Effector memory CD8-positive, alpha-beta T cell (primary cell): ENCODE results near the gene PLEKHF1.

Experiments
- ATAC-seq: fragments of 150-1000 bp; cut with Tn5 transposase; replicated peaks from 2 replicates; pipeline ENCODE4 v1.10.0; 2021; ENCODE audit warnings: mild to moderate bottlenecking, moderate library complexity
- DNase-seq, 3 experiments: peaks; one replicate each; pipeline ENCODE4 v3.0.0; 2021
- H3K27ac Mint-ChIP-seq, 2 donors: one replicate each; pipeline ENCODE4 v1.8.0; 2022; ENCODE audit warnings: mild to moderate bottlenecking in 2 of 2, mixed read lengths in 2 of 2, moderate library complexity in 2 of 2
- H3K27me3 Mint-ChIP-seq, 2 donors: one replicate each; pipeline ENCODE4 v1.8.0; 2022; ENCODE audit warnings: mixed read lengths in 2 of 2
- H3K36me3 Mint-ChIP-seq: one replicate; pipeline ENCODE4 v1.8.0; 2022; ENCODE audit warnings: mild to moderate bottlenecking, moderate library complexity, mixed read lengths; ENCODE audit not compliant: insufficient read depth
- H3K4me1 Mint-ChIP-seq, 2 donors: one replicate each; pipeline ENCODE4 v1.8.0; 2022; ENCODE audit warnings: low read depth in 2 of 2, mixed read lengths in 2 of 2
- H3K4me3 Mint-ChIP-seq, 2 donors: one replicate each; pipeline ENCODE4 v1.8.0; 2022; ENCODE audit warnings: mild to moderate bottlenecking in 2 of 2, mixed read lengths in 2 of 2, moderate library complexity in 2 of 2
- H3K9me3 Mint-ChIP-seq, 2 donors: one replicate each; pipeline ENCODE4 v1.8.0; 2022; ENCODE audit warnings: mixed read lengths in 2 of 2
- total RNA-seq, 9 experiments: gene quantifications; one replicate each; lab custom pipeline; 2026; lab: John Stamatoyannopoulos, UW

Gene PLEKHF1, protein sequence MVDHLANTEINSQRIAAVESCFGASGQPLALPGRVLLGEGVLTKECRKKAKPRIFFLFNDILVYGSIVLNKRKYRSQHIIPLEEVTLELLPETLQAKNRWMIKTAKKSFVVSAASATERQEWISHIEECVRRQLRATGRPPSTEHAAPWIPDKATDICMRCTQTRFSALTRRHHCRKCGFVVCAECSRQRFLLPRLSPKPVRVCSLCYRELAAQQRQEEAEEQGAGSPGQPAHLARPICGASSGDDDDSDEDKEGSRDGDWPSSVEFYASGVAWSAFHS
- total RNA-seq = 11.2 to 77.5 (median 29.4) reads per million in 9 experiments

GRCh38 chr19:29665215-29665825 lies at the start of gene PLEKHF1:
TSS of gene PLEKHF1 (plus strand) at chr19:29665461. CDS start at chr19:29673840, 8,379 bp downstream.
- ATAC-seq (peak; percentile 69), DNase-seq (peak; percentile 74 to 85 (median 79))
- Mint-ChIP-seq H3K27me3 (no peaks in the 10 kb centered on the region), H3K36me3 (peaks cover 42% of the 10 kb centered on the region), H3K9me3 (no peaks in the 10 kb centered on the region), H3K4me1 (peaks cover 35 to 37% of the 10 kb centered on the region in 2 donors), H3K4me3 (peak within 1 kb of the TSS; percentile 89 to 94), H3K27ac (peak within 1 kb of the TSS; percentile 93 to 94)

DNA sequence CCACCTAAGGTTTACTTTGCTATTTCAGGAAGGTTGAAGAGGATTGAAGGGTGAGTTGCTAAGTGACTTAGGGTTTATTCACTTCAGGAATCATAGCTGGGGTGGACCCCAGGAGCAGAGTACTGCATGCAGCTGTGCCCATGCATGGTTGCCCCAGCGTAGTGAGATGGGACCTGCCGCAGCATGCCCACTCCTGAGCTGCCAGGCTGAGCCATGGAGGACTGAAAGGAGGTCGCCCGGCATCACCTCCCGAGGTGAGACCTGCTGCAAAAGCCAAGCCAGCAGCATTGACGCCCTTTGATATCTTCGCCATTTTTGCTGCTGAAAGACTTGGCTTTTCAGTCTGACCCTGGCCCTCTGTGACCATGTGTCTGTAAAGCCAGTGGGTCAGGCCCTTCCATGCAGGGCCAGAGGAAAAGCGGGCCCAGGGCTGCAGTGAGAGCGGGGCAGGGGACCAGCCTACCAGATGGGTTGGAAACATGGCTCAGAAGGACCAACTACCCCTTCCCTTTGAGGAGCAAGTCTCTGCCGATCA lies 49.3 kb upstream of the PLEKHF1 start:
- H3K27me3 Mint-ChIP-seq = no peaks in the 10 kb centered on the region
- peaks cover 33% of the 10 kb centered on the region for H3K36me3 Mint-ChIP-seq
- no peak overlapping the region for H3K4me3 Mint-ChIP-seq
- DNase-seq (no peak), ATAC-seq (no peak)
- no peaks in the 10 kb centered on the region for H3K9me3 Mint-ChIP-seq
- H3K27ac Mint-ChIP-seq = peak overlapping the region in 1 of 2 donors; percentile 20
- peaks cover 19 to 21% of the 10 kb centered on the region in 2 donors for H3K4me1 Mint-ChIP-seq

- Mint-ChIP-seq H3K9me3 (no peaks in the 10 kb centered on the region), H3K4me1 (peaks cover 20 to 22% of the 10 kb centered on the region in 2 donors), H3K4me3 (no peak overlapping the region), H3K36me3 (peaks cover 30% of the 10 kb centered on the region), H3K27me3 (no peaks in the 10 kb centered on the region), H3K27ac (peak overlapping the region in 1 of 2 donors; percentile 69)
- DNase-seq (no peak), ATAC-seq (no peak)
These were observed 48.7 kb upstream of the PLEKHF1 start for GRCh38 chr19:29616541-29616940.

- ATAC-seq (no peak), DNase-seq (no peak)
- Mint-ChIP-seq H3K4me3 (no peak overlapping the region), H3K4me1 (peaks cover 28 to 31% of the 10 kb centered on the region in 2 donors), H3K9me3 (no peaks in the 10 kb centered on the region), H3K27ac (peak overlapping the region in 1 of 2 donors; percentile 69), H3K27me3 (no peaks in the 10 kb centered on the region), H3K36me3 (peaks cover 26% of the 10 kb centered on the region)
These were observed 47.6 kb upstream of the PLEKHF1 start for GRCh38 chr19:29617366-29618266.

- no peak for DNase-seq
- ATAC-seq = no peak
- Mint-ChIP-seq H3K9me3 (no peaks in the 10 kb centered on the region), H3K4me3 (no peak overlapping the region), H3K36me3 (peaks cover 21% of the 10 kb centered on the region), H3K27me3 (no peaks in the 10 kb centered on the region), H3K27ac (no peak overlapping the region), H3K4me1 (peaks cover 32 to 39% of the 10 kb centered on the region in 2 donors)
These were observed 46.8 kb upstream of the PLEKHF1 start for GRCh38 chr19:29618434-29618833.

DNA sequence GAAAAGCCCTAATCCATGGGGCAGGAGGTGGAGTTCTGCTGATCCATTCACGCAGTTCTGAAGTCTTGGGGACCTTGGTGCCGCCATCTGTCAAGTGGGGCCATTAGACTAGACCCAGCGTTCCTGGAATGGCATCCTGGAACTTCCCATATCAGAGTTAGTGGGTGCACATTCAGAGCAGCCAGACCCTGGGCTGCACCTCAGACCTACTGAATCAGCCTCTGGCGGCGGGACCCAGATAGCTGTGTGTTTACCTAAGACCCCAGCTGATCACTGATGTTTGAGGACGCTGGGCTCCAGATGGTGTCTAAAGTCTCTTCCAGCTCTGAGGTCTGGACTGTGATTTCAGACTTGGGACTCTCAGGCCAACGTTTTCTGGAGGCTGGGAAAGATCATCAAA lies 46.4 kb upstream of the PLEKHF1 start:
- Mint-ChIP-seq H3K9me3 (no peaks in the 10 kb centered on the region), H3K36me3 (peaks cover 23% of the 10 kb centered on the region), H3K4me3 (no peak overlapping the region), H3K27me3 (no peaks in the 10 kb centered on the region), H3K27ac (no peak overlapping the region), H3K4me1 (peaks cover 36 to 44% of the 10 kb centered on the region in 2 donors)
- no peak for ATAC-seq
- no peak for DNase-seq

DNA sequence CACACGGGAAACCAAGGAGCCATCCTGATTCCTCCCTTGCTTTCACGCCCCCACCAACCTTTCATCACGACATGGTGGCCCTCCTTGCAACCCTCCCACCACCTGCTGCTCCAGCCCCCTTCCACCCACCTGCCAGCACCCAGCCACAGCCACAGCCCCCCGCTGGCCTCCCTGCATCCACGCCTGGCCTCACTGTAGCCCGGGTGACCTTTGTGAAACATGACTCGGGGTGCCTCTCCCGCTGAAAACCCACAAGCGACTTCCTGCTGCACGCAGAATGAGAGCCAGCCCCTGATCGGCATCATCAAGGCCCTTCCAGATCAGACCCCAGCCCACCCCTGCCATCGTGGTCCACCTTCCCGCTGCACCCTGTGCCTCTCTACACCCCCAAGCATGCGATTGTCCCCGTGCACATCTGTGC lies 44.3 kb upstream of the PLEKHF1 start:
- H3K27ac Mint-ChIP-seq = peak overlapping the region; percentile 20 to 97
- ATAC-seq = no peak

DNA sequence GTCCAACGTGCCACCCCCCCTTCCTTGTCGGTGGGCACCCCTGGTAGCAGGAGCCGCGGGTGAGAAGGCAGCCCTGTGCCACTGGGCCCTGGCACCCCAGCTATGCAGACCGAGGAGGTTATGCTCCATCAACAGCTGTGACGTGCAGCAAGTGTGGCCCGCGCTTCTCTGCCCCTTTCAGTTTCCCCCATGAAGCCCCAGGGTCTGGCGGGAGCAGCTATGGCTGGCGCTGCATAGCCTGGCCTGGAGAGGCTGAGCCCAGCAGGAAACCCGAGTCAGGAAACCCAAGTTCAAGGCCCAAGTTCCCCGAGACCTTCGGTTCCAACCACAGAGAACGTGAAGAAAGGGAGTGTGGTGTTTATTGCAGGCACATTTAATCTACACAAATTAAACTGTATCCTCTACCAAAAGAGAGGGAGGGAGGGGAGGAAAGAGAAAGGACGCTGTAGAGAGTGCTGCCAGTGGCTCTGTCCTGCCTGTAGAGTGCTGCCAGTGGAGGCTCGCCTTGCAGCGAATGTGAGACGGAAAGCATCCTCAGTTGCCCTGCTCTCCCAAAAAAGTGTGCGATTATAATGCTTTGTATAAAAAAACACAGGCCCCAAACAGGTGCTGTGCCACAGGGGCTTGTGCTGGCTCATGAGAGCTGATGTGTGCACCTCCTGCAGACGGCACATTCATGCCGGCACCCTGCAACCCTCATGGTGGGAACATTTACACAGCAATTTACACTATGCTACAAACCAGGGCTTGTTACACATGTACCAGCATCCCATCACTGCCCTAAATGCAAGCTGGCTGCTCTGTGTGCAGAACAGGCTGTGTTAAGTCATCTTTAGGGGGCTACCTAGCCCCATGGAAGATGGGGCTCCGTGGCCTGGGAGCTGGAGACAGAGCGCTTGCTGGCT lies 42.8 kb upstream of the PLEKHF1 start:
- DNase-seq (peak; percentile 41 to 60 (median 56)), ATAC-seq (peak; percentile 77)
- Mint-ChIP-seq H3K27me3 (no peaks in the 10 kb centered on the region), H3K4me1 (peaks cover 54 to 55% of the 10 kb centered on the region in 2 donors), H3K4me3 (peak overlapping the region; percentile 83 to 84), H3K9me3 (no peaks in the 10 kb centered on the region), H3K36me3 (peaks cover 5% of the 10 kb centered on the region), H3K27ac (peak overlapping the region; percentile 96 to 97)

More for the DNA sequence above, 44.3 kb upstream of the PLEKHF1 start:
- peaks cover 49 to 59% of the 10 kb centered on the region in 2 donors for H3K4me1 Mint-ChIP-seq
- peaks cover 16% of the 10 kb centered on the region for H3K36me3 Mint-ChIP-seq
- H3K9me3 Mint-ChIP-seq = no peaks in the 10 kb centered on the region
- H3K27me3 Mint-ChIP-seq = no peaks in the 10 kb centered on the region
- DNase-seq = no peak
- H3K4me3 Mint-ChIP-seq = peak overlapping the region; percentile 83 to 84

DNA sequence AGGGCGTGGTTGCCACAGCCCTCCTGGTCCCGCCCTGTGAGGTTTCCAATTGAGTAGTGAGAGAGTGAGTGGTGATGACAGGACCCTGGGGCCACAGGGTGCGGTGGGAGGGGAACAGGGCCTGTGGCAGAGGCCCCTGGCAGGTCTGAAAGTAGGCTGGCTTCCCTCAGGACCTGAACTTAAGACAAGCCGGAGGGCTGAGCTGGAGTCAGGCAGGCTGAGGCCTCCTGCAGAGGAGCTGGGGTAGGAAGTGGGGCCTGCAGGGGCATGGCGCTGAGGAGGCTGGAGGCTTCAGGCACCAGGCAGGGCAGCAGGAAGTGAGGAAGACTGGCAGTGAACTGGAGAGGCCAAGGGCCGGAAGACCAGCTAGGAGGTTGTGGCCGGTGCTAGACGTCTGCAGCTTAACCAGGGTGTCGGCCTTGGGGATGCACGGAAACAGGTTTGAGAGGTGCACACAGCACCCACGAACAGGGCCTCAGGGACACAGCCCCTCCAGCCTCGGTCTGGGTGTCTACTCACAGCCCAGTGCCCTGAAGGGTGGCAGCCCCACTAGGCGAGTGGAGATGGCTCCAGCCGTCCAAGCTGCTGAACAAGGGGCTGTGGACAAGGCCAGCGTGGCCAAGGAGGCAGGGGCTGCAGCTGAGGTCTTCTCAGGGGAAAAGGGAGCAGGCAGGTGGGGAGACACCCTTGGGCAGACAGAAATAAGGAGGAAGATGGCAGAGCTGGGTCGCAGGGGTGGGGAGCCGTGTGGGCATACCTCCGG lies 41.4 kb upstream of the PLEKHF1 start:
- no peaks in the 10 kb centered on the region for H3K9me3 Mint-ChIP-seq
- H3K27me3 Mint-ChIP-seq = no peaks in the 10 kb centered on the region
- H3K4me3 Mint-ChIP-seq = peak overlapping the region; percentile 83 to 84
- DNase-seq = peak; percentile 27 to 36 (median 35)
- H3K36me3 Mint-ChIP-seq = peaks cover 5% of the 10 kb centered on the region
- ATAC-seq = peak; percentile 57
- peaks cover 54% of the 10 kb centered on the region in 2 donors for H3K4me1 Mint-ChIP-seq
- peak overlapping the region; percentile 96 to 97 for H3K27ac Mint-ChIP-seq

DNA sequence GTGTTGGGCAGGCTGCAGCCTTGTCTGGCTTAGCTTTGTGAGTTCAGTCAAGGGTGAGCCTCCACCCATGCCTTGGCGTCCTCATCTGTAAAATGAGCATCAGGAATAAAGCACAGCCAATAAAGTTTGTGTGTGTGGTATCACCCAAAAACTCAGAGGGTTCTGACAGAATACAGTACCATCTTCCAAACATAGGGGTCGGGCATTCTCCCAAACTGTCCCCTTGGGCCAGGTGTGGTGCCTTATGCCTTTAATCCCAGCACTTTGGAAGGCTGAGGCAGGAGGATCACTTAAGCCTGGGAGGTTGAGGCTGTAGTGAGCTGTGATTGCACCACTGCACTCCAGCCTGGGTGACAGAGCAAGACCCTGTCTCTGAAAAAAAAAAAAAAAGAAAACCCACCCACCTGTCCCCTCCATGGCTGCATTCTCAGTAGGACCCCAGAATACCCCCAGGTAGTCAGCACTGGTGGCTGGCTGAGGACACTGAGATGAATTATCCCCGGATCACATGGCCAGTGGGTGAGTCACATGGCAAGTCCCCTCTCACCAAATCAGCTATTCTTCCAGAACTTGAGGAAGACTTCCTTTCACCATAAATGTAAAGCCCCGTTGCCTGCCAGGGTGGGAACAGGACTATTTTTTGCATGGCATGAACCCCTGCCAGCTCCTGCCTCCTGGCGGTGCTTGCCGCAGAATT lies 40.6 kb upstream of the PLEKHF1 start:
- Mint-ChIP-seq H3K4me3 (peak overlapping the region; percentile 83 to 84), H3K27ac (peak overlapping the region; percentile 96 to 97)

DNA sequence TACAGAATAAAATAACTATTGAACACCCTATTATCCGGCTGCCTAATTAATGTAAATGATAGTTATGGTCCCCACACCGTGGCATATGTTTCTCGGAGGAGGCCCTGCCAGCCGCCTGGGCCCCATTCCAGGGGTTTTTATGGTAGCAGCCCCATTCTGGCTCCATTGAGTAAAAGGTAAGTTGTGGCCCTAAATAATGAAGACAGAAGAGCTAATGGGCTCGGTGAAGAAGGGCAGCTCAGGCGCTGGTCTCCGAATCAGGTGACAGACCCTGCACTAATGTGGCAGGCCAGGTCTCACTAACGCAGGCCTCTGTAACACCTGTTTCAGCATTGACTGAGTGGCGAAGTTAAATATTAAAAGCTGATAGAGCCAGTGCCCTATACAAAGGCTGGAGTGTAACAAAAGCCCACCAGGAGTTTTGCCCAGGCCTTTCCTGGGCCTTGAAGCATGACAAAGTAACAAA lies 40.0 kb upstream of the PLEKHF1 start:
- DNase-seq = no peak
- no peaks in the 10 kb centered on the region for H3K9me3 Mint-ChIP-seq
- H3K4me1 Mint-ChIP-seq = peaks cover 54% of the 10 kb centered on the region in 2 donors
- H3K27ac Mint-ChIP-seq = peak overlapping the region; percentile 31 to 97
- H3K27me3 Mint-ChIP-seq = no peaks in the 10 kb centered on the region
- no peak for ATAC-seq
- peaks cover 5% of the 10 kb centered on the region for H3K36me3 Mint-ChIP-seq
- peak overlapping the region; percentile 18 to 84 for H3K4me3 Mint-ChIP-seq

More for the DNA sequence above, 40.6 kb upstream of the PLEKHF1 start:
- no peak for ATAC-seq
- no peak for DNase-seq
- peaks cover 54% of the 10 kb centered on the region in 2 donors for H3K4me1 Mint-ChIP-seq
- no peaks in the 10 kb centered on the region for H3K27me3 Mint-ChIP-seq
- H3K36me3 Mint-ChIP-seq = peaks cover 5% of the 10 kb centered on the region
- H3K9me3 Mint-ChIP-seq = no peaks in the 10 kb centered on the region
